HepG2 (cell line): ENCODE measurements around the gene PCGF3. TPM values are rescaled to one million over a fixed set of nuclear protein-coding genes. Genes with fewer than 3 reads are reported as not detected.

Experiments
- BHLHE40 ChIP-seq: IDR thresholded peaks from 2 replicates; pipeline ENCODE4 v1.6.1; 2011; ENCODE audit warnings: low read length, improper control_type of control experiment
- FOXO1 ChIP-seq: sonication (generic); formaldehyde crosslinking; IDR thresholded peaks from 2 replicates; pipeline ENCODE4 v1.4.0; 2020; ENCODE audit warnings: missing genetic modification reagents
- HOXA3 ChIP-seq: sonication (generic); formaldehyde crosslinking; IDR thresholded peaks from 2 replicates; pipeline ENCODE4 v1.5.0; 2020; ENCODE audit warnings: missing genetic modification reagents
- KDM5A ChIP-seq: fragments of 200-600 bp; sonication (generic); IDR thresholded peaks from 2 replicates; pipeline ENCODE4 v1.7.0; 2018; ENCODE audit warnings: antibody characterized with exemption, mild to moderate bottlenecking, low read length, borderline replicate concordance
- MEF2D ChIP-seq: sonication (generic); formaldehyde crosslinking; IDR thresholded peaks from 2 replicates; pipeline ENCODE4 v1.5.1; 2020; ENCODE audit warnings: mild to moderate bottlenecking, missing genetic modification reagents
- MYC ChIP-seq: sonication (generic); formaldehyde crosslinking; IDR thresholded peaks from 2 replicates; pipeline ENCODE4 v1.9.0; 2021; ENCODE audit warnings: missing genetic modification reagents, borderline replicate concordance
- NR2C2 ChIP-seq: sonication (generic); formaldehyde crosslinking; IDR thresholded peaks from 2 replicates; pipeline ENCODE4 v1.4.0; 2020; ENCODE audit warnings: missing genetic modification reagents, mild to moderate bottlenecking, moderate library complexity, borderline replicate concordance
- PITX1 ChIP-seq: sonication (generic); formaldehyde crosslinking; IDR thresholded peaks from 2 replicates; pipeline ENCODE4 v1.5.1; 2020; ENCODE audit warnings: mild to moderate bottlenecking, missing genetic modification reagents
- SATB2 ChIP-seq: sonication (generic); formaldehyde crosslinking; IDR thresholded peaks from 2 replicates; pipeline ENCODE4 v1.5.0; 2020; ENCODE audit warnings: missing genetic modification reagents
- SIN3A ChIP-seq: IDR thresholded peaks from 2 replicates; pipeline ENCODE4 v1.6.1; 2011; ENCODE audit warnings: low read depth, mild to moderate bottlenecking, control low read depth, low read length, borderline replicate concordance
- SP1 ChIP-seq, 2 experiments: fragments of 450-650 bp in 1 of 2; sonication (generic) in 1 of 2; formaldehyde crosslinking in 1 of 2; IDR thresholded peaks; 2 replicates each; pipeline versions ENCODE4 v1.4.0 to v1.6.1; 2016 to 2020; ENCODE audit warnings: missing genetic modification reagents in 1 of 2
- SP4 ChIP-seq: sonication (generic); formaldehyde crosslinking; IDR thresholded peaks from 2 replicates; pipeline ENCODE4 v1.8.1; 2023; ENCODE audit warnings: mild to moderate bottlenecking, missing genetic modification reagents
- TGIF2 ChIP-seq: IDR thresholded peaks from 2 replicates; pipeline ENCODE4 v1.6.1; 2016; ENCODE audit warnings: control low read depth, missing compliant biosample characterization
- ZBTB21 ChIP-seq: sonication (generic); formaldehyde crosslinking; IDR thresholded peaks from 2 replicates; pipeline ENCODE4 v1.4.0; 2020; ENCODE audit warnings: missing genetic modification reagents
- ZIK1 ChIP-seq: sonication (generic); formaldehyde crosslinking; IDR thresholded peaks from 2 replicates; pipeline ENCODE4 v1.5.0; 2020; ENCODE audit warnings: mild to moderate bottlenecking, low read depth, missing genetic modification reagents, borderline replicate concordance
- ZNF510 ChIP-seq: sonication (generic); formaldehyde crosslinking; IDR thresholded peaks from 2 replicates; pipeline ENCODE4 v1.4.0; 2020; ENCODE audit warnings: low read depth, mild to moderate bottlenecking, missing genetic modification reagents
- ZNF564 ChIP-seq: sonication (generic); formaldehyde crosslinking; IDR thresholded peaks from 2 replicates; pipeline ENCODE4 v1.8.1; 2023; ENCODE audit warnings: mild to moderate bottlenecking, missing genetic modification reagents
- ZNF616 ChIP-seq: sonication (generic); formaldehyde crosslinking; IDR thresholded peaks from 2 replicates; pipeline ENCODE4 v1.5.0; 2020; ENCODE audit warnings: low read depth, mild to moderate bottlenecking, missing genetic modification reagents
- ZNF703 ChIP-seq: sonication (generic); formaldehyde crosslinking; IDR thresholded peaks from 2 replicates; pipeline ENCODE4 v1.5.1; 2020; ENCODE audit warnings: missing genetic modification reagents, mild to moderate bottlenecking, moderate library complexity, borderline replicate concordance
- polyA plus RNA-seq, 8 experiments: library from polyadenylated mRNA; depleted of rRNA in 3 of 8; stranded (reverse) in 7 of 8; unstranded in 1 of 8; fragments of >200 nt; fragmentation: Illumina TruSeq in 4 of 8; extraction: Trizol in 4 of 8; gene quantifications; 2 replicates each; pipeline versions ENCODE4 v1.2.1 to v1.2.3, GENCODE V29; 2011 to 2016; ENCODE audit warnings: low read depth in 4 of 8, missing spikeins in 1 of 8, mixed read lengths in 1 of 8; ENCODE audit not compliant: insufficient read depth in 1 of 8
- total RNA-seq, 5 experiments: library from RNA; depleted of rRNA; stranded (reverse); fragments of >200 nt; fragmentation: Illumina TruSeq; extraction: Trizol; gene quantifications; 2 replicates each; pipeline ENCODE4 v1.2.3, GENCODE V29; 2016; ENCODE audit warnings: low read depth in 1 of 5
- TF ChIP-seq, protein P1 (sequence below): sonication (generic); formaldehyde crosslinking; IDR thresholded peaks from 2 replicates; pipeline ENCODE4 v1.4.0; 2020; ENCODE audit warnings: low read depth, mild to moderate bottlenecking, missing genetic modification reagents
- TF ChIP-seq, protein P2 (sequence below): sonication (generic); formaldehyde crosslinking; IDR thresholded peaks from 2 replicates; pipeline ENCODE4 v1.4.0; 2020; ENCODE audit warnings: missing genetic modification reagents
- TF ChIP-seq, protein P3 (sequence below): sonication (generic); formaldehyde crosslinking; IDR thresholded peaks from 2 replicates; pipeline ENCODE4 v1.5.1; 2020; ENCODE audit warnings: mild to moderate bottlenecking, missing genetic modification reagents, moderate library complexity

The PCGF3 gene
- total and polyA plus RNA-seq, 2 of the 13 experiments (the other 11 are each of a cell fraction or from before 2014, with no cell fraction given), result 28.6 to 66.2 TPM

DNA sequence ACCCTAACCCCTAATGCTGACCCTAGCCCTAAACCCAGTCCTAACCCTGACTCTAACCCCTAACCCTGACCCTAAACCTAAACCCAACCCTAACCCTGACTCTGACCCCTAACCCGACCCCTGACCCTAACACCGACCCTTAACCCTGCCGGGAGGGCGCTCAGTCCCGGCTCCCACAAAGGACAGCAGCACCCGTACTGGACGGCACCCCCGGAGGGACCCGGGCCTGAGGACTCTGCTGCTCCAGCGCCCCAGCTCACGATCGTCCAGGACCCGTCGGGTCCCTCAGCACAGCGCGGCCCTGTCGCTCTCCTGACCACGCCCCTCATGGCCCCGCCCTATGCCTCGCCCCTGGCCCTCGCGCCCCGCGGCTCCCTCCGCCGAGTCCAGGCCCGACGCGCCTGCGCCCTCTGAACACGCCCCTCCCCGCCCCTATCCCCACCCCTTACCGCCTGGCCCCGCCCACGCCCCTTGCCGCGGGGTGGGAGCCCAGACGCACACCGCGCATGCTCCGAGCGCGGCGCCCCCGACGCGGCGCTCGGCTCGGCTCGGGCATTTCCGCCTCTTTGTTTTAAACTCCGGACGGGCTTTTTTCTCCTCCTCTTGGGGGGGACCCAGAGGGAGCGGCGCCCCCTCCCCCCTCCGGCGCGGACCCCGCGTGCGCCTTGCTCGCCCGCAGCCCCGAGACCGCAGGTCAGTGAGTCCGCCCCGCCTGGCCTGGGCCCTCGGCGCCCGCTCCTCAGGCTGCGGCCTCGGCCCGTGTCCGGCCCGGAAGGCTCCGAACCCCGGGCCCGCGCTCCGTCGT, at the start of gene PCGF3 (continued):
- TF ChIP-seq, protein P1, sequence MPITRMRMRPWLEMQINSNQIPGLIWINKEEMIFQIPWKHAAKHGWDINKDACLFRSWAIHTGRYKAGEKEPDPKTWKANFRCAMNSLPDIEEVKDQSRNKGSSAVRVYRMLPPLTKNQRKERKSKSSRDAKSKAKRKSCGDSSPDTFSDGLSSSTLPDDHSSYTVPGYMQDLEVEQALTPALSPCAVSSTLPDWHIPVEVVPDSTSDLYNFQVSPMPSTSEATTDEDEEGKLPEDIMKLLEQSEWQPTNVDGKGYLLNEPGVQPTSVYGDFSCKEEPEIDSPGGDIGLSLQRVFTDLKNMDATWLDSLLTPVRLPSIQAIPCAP (CRISPR knock-in tag), result no peak
- peak; percentile 32; the same call in 1 of the 2 replicates for TF ChIP-seq PITX1 (CRISPR knock-in tag)
- 0 out of 2 replicates have a peak, but pooled peaks have one; percentile 39 for TF ChIP-seq MEF2D (CRISPR knock-in tag)
- TF ChIP-seq ZNF564 (CRISPR knock-in tag), result 0 out of 2 replicates have a peak, but pooled peaks have one; percentile 41
- peak; percentile 53; the same call in 1 of the 2 replicates for TF ChIP-seq KDM5A
- TF ChIP-seq, protein P2, sequence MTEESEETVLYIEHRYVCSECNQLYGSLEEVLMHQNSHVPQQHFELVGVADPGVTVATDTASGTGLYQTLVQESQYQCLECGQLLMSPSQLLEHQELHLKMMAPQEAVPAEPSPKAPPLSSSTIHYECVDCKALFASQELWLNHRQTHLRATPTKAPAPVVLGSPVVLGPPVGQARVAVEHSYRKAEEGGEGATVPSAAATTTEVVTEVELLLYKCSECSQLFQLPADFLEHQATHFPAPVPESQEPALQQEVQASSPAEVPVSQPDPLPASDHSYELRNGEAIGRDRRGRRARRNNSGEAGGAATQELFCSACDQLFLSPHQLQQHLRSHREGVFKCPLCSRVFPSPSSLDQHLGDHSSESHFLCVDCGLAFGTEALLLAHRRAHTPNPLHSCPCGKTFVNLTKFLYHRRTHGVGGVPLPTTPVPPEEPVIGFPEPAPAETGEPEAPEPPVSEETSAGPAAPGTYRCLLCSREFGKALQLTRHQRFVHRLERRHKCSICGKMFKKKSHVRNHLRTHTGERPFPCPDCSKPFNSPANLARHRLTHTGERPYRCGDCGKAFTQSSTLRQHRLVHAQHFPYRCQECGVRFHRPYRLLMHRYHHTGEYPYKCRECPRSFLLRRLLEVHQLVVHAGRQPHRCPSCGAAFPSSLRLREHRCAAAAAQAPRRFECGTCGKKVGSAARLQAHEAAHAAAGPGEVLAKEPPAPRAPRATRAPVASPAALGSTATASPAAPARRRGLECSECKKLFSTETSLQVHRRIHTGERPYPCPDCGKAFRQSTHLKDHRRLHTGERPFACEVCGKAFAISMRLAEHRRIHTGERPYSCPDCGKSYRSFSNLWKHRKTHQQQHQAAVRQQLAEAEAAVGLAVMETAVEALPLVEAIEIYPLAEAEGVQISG, result peak; percentile 63; the same call in 1 of the 2 replicates
- TF ChIP-seq, protein P3, sequence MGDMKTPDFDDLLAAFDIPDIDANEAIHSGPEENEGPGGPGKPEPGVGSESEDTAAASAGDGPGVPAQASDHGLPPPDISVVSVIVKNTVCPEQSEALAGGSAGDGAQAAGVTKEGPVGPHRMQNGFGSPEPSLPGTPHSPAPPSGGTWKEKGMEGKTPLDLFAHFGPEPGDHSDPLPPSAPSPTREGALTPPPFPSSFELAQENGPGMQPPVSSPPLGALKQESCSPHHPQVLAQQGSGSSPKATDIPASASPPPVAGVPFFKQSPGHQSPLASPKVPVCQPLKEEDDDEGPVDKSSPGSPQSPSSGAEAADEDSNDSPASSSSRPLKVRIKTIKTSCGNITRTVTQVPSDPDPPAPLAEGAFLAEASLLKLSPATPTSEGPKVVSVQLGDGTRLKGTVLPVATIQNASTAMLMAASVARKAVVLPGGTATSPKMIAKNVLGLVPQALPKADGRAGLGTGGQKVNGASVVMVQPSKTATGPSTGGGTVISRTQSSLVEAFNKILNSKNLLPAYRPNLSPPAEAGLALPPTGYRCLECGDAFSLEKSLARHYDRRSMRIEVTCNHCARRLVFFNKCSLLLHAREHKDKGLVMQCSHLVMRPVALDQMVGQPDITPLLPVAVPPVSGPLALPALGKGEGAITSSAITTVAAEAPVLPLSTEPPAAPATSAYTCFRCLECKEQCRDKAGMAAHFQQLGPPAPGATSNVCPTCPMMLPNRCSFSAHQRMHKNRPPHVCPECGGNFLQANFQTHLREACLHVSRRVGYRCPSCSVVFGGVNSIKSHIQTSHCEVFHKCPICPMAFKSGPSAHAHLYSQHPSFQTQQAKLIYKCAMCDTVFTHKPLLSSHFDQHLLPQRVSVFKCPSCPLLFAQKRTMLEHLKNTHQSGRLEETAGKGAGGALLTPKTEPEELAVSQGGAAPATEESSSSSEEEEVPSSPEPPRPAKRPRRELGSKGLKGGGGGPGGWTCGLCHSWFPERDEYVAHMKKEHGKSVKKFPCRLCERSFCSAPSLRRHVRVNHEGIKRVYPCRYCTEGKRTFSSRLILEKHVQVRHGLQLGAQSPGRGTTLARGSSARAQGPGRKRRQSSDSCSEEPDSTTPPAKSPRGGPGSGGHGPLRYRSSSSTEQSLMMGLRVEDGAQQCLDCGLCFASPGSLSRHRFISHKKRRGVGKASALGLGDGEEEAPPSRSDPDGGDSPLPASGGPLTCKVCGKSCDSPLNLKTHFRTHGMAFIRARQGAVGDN, result peak; percentile 68
- TF ChIP-seq ZNF703, result no peak
- 0 out of 2 replicates have a peak, but pooled peaks have one; percentile 9 for TF ChIP-seq FOXO1
- peak; percentile 84 for TF ChIP-seq SP4 (CRISPR knock-in tag)
- TF ChIP-seq TGIF2, result no peak
- peak; percentile 73 for TF ChIP-seq NR2C2
- TF ChIP-seq SIN3A, result 0 out of 2 replicates have a peak, but pooled peaks have one; percentile 42
- TF ChIP-seq SP1 (IDR thresholded peaks at IDR 0.05), result no peak
- TF ChIP-seq SP1 (CRISPR knock-in tag; IDR thresholded peaks at IDR 0.05), result peak; percentile 84
- no peak for TF ChIP-seq ZNF510
- peak; percentile 24; the same call in 1 of the 2 replicates for TF ChIP-seq ZIK1
- TF ChIP-seq HOXA3 (CRISPR knock-in tag), result peak; percentile 19; the same call in 1 of the 2 replicates
- TF ChIP-seq BHLHE40, result 0 out of 2 replicates have a peak, but pooled peaks have one; percentile 13
- TF ChIP-seq ZBTB21 (CRISPR knock-in tag), result no peak
- no peak for TF ChIP-seq SATB2 (CRISPR knock-in tag)
- peak; percentile 64; the same call in 1 of the 2 replicates for TF ChIP-seq ZNF616 (CRISPR knock-in tag)
- peak; percentile 45 for TF ChIP-seq MYC (CRISPR knock-in tag)
